HepG2 (cell line): Measurements from ENCODE around the gene ZNF714. TPM values are rescaled to one million over a fixed set of nuclear protein-coding genes. Genes with fewer than 3 reads are reported as not detected.
A peak's percentile ranks its signal among the peaks of the same experiment; 100 is the strongest.

Source experiments
- ATRX ChIP-seq: sonication (generic); formaldehyde crosslinking; IDR thresholded peaks from 2 replicates; pipeline ENCODE4 v1.4.0; 2020; ENCODE audit warnings: missing genetic modification reagents, borderline replicate concordance
- BATF2 ChIP-seq: sonication (generic); formaldehyde crosslinking; IDR thresholded peaks from 2 replicates; pipeline ENCODE4 v1.8.0; 2022; ENCODE audit warnings: mild to moderate bottlenecking, missing genetic modification reagents, moderate library complexity
- CHCHD3 ChIP-seq: sonication (generic); formaldehyde crosslinking; IDR thresholded peaks from 2 replicates; pipeline ENCODE4 v1.8.0; 2022; ENCODE audit warnings: mild to moderate bottlenecking, missing genetic modification reagents, moderate library complexity
- CSRNP2 ChIP-seq: sonication (generic); formaldehyde crosslinking; conservative IDR thresholded peaks from 2 replicates; pipeline ENCODE4 v1.8.0; 2022; ENCODE audit warnings: low read depth, missing genetic modification reagents
- FOXA1 ChIP-seq, 2 experiments: fragments of 450-650 bp in 1 of 2; sonication (generic) in 1 of 2; formaldehyde crosslinking in 1 of 2; IDR thresholded peaks; 2 replicates each; pipeline versions ENCODE4 v1.4.0 to v1.6.1; 2016 to 2020; ENCODE audit warnings: missing genetic modification reagents in 1 of 2
- FOXM1 ChIP-seq: sonication (generic); formaldehyde crosslinking; IDR thresholded peaks from 2 replicates; pipeline ENCODE4 v1.5.0; 2020; ENCODE audit warnings: missing genetic modification reagents
- FUBP1 ChIP-seq: sonication (generic); formaldehyde crosslinking; IDR thresholded peaks from 2 replicates; pipeline ENCODE4 v1.5.1; 2020; ENCODE audit warnings: missing genetic modification reagents, mild to moderate bottlenecking, borderline replicate concordance
- GATAD2A ChIP-seq: IDR thresholded peaks from 2 replicates; pipeline ENCODE4 v1.6.1; 2016
- GTF3A ChIP-seq: sonication (generic); formaldehyde crosslinking; conservative IDR thresholded peaks from 2 replicates; pipeline ENCODE4 v1.4.0; 2020; ENCODE audit warnings: mild to moderate bottlenecking, missing genetic modification reagents
- HOXA5 ChIP-seq: sonication (generic); formaldehyde crosslinking; IDR thresholded peaks from 2 replicates; pipeline ENCODE4 v1.4.0; 2020; ENCODE audit warnings: missing genetic modification reagents
- IRX3 ChIP-seq: sonication (generic); formaldehyde crosslinking; IDR thresholded peaks from 2 replicates; pipeline ENCODE4 v1.8.1; 2023; ENCODE audit warnings: mild to moderate bottlenecking, low read depth, missing genetic modification reagents, borderline replicate concordance
- MXD3 ChIP-seq: IDR thresholded peaks from 2 replicates; pipeline ENCODE4 v1.6.1; 2016; ENCODE audit warnings: mild to moderate bottlenecking, missing biosample characterization, missing genetic modification reagents
- PBX3 ChIP-seq: sonication (generic); formaldehyde crosslinking; IDR thresholded peaks from 2 replicates; pipeline ENCODE4 v1.8.1; 2023; ENCODE audit warnings: missing genetic modification reagents, inconsistent platforms, borderline replicate concordance
- PHF8 ChIP-seq: sonication (generic); formaldehyde crosslinking; IDR thresholded peaks from 2 replicates; pipeline ENCODE4 v1.5.0; 2020; ENCODE audit warnings: missing genetic modification reagents
- REXO4 ChIP-seq: sonication (generic); formaldehyde crosslinking; IDR thresholded peaks from 2 replicates; pipeline ENCODE4 v1.8.0; 2022; ENCODE audit warnings: missing genetic modification reagents, mild to moderate bottlenecking, borderline replicate concordance
- TBX3 ChIP-seq: fragments of 450-650 bp; IDR thresholded peaks from 2 replicates; pipeline ENCODE4 v1.6.1; 2017; ENCODE audit warnings: antibody characterized with exemption, mild to moderate bottlenecking, inconsistent platforms, borderline replicate concordance
- XBP1 ChIP-seq: sonication (generic); formaldehyde crosslinking; IDR thresholded peaks from 2 replicates; pipeline ENCODE4 v1.5.0; 2020; ENCODE audit warnings: missing genetic modification reagents
- ZFP91 ChIP-seq: sonication (generic); formaldehyde crosslinking; IDR thresholded peaks from 2 replicates; pipeline ENCODE4 v1.9.0; 2022; ENCODE audit warnings: missing genetic modification reagents, mild to moderate bottlenecking, borderline replicate concordance
- ZNF589 ChIP-seq: sonication (generic); formaldehyde crosslinking; conservative IDR thresholded peaks from 2 replicates; pipeline ENCODE4 v1.8.0; 2022; ENCODE audit warnings: mild to moderate bottlenecking, moderate library complexity, missing genetic modification reagents
- ZNF775 ChIP-seq: sonication (generic); formaldehyde crosslinking; IDR thresholded peaks from 2 replicates; pipeline ENCODE4 v1.4.0; 2020; ENCODE audit warnings: missing genetic modification reagents, mild to moderate bottlenecking, moderate library complexity, borderline replicate concordance
- polyA plus RNA-seq, 8 experiments: library from polyadenylated mRNA; depleted of rRNA in 3 of 8; stranded (reverse) in 7 of 8; unstranded in 1 of 8; fragments of >200 nt; fragmentation: Illumina TruSeq in 4 of 8; extraction: Trizol in 4 of 8; gene quantifications; 2 replicates each; pipeline versions ENCODE4 v1.2.1 to v1.2.3, GENCODE V29; 2011 to 2016; ENCODE audit warnings: low read depth in 4 of 8, missing spikeins in 1 of 8, mixed read lengths in 1 of 8; ENCODE audit not compliant: insufficient read depth in 1 of 8
- total RNA-seq, 5 experiments: library from RNA; depleted of rRNA; stranded (reverse); fragments of >200 nt; fragmentation: Illumina TruSeq; extraction: Trizol; gene quantifications; 2 replicates each; pipeline ENCODE4 v1.2.3, GENCODE V29; 2016; ENCODE audit warnings: low read depth in 1 of 5

Gene ZNF714
- total and polyA plus RNA-seq, 2 of the 13 experiments (the other 11 are each of a cell fraction or from before 2014, with no cell fraction given) = 6.7 to 27.8 TPM

GRCh38 chr19:21141787-21142464 is 59.9 kb downstream of the ZNF714 start, which contains the start of gene ZNF431 (continued):
- no peak for TF ChIP-seq ZNF775 (CRISPR knock-in tag)
- TF ChIP-seq FUBP1 (CRISPR knock-in tag) = no peak
- 0 out of 2 replicates have a peak, but pooled peaks have one; percentile 49 for TF ChIP-seq MXD3 (CRISPR knock-in tag)
- no peak for TF ChIP-seq GATAD2A (CRISPR knock-in tag)
- TF ChIP-seq XBP1 (CRISPR knock-in tag) = no peak
- peak; percentile 73; the same call in 1 of the 2 replicates for TF ChIP-seq ZFP91 (CRISPR knock-in tag)
- 0 out of 2 replicates have a peak, but pooled peaks have one; percentile 56 for TF ChIP-seq GTF3A (CRISPR knock-in tag)
- peak; percentile 87 for TF ChIP-seq PHF8 (CRISPR knock-in tag)
- TF ChIP-seq CSRNP2 (CRISPR knock-in tag) = no peak
- TF ChIP-seq IRX3 (CRISPR knock-in tag) = 0 out of 2 replicates have a peak, but pooled peaks have one; percentile 18
- TF ChIP-seq REXO4 = no peak
- TF ChIP-seq HOXA5 = no peak
- no peak for TF ChIP-seq TBX3
- no peak for TF ChIP-seq FOXM1 (CRISPR knock-in tag)
- no peak for TF ChIP-seq ATRX (CRISPR knock-in tag)
- no peak for TF ChIP-seq CHCHD3
- no peak for TF ChIP-seq FOXA1 (IDR thresholded peaks at IDR 0.05)
- no peak for TF ChIP-seq FOXA1 (CRISPR knock-in tag; IDR thresholded peaks at IDR 0.05)
- TF ChIP-seq PBX3 (CRISPR knock-in tag) = no peak
- TF ChIP-seq BATF2 (CRISPR knock-in tag) = no peak
- no peak for TF ChIP-seq ZNF589 (CRISPR knock-in tag)
